NCI-H510A (cell line): Measurements from ENCODE around the gene C5orf34.
A peak's percentile ranks its signal among the peaks of the same experiment; 100 is the strongest.
"Not testable (repeated sequence)": the region's sequence is repeated elsewhere in the genome, so short reads cannot be mapped to it uniquely, and the experiment has no call there.

Experiments
- DNase-seq: peaks from one replicate; lab custom pipeline; 2025; lab: John Stamatoyannopoulos, UW

C5orf34 gene

GRCh38 chr5:43514816-43515677 is at the start of gene C5orf34:
TSS of gene C5orf34 (minus strand) at chr5:43515148. CDS start at chr5:43509339, 5,809 bp downstream.
- peak; percentile 96 for DNase-seq

- no peak for DNase-seq
Measured at GRCh38 chr5:43564289-43564850, 49.4 kb upstream of the C5orf34 start.

GRCh38 chr5:43563321-43563720 is 48.4 kb upstream of the C5orf34 start:
- no peak for DNase-seq

GRCh38 chr5:43561356-43561755 is 46.4 kb upstream of the C5orf34 start:
- DNase-seq, result no peak

DNA sequence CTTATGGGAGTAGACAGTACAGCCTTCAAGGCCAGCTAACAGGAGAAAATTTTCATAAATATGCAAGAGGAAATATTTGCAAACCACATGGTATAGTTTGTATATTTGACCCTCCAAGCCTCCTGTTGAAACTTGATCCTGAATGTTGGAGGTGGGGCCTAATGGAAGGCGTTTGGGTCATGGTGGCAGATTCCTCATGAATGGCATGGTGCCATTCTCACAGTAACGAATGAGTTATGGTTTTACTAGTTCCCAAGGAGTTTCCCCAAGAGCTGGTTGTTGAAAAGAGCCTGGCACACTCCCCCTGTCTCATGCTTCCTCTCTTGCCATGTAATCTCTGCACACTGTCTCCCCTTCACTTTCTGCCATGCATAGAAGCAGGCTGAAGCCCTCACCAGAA is 45.2 kb upstream of the C5orf34 start:
- DNase-seq, result peak; percentile 7

DNA sequence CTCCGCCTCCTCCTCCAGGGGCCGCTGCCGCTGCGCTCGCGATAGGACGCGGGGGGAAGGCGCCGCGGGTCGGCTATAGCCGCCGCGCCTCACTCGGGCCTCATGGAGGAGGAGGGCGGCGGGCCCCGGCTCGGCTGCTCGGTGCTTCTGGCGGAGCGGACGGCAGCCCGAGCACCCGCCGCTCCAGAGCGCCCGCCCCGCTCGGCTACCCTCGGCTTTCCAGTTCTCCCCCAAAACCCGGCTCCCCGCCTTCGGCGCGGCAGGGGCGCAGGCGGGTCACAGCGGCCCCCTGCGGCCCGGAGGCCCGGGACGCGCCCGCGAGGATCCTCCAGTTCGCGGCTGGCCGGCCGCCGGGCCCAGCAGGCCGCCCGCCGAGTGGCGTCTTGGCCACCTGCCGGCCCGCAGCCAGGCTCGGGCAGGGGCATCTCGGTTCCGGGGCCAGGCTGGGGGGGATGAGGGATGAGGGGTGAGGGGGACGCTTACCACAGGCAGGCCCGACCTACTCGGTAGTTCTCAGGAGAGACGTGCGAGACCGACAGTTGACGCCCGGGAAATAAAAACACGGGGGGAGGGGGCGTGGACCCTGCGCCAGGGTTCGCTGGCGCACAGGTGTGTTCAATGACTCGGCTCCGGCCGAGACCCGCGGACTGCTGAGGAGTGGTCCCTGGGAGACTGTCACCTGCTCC is 42.1 kb upstream of the C5orf34 start, which contains the start of gene PAIP1:
TSS of gene PAIP1 (minus strand) at position 221 of the 686 bp plus-strand sequence. CDS start 231 bp downstream, outside the sequence.
- peak; percentile 86 for DNase-seq

GRCh38 chr5:43556607-43556856 is 41.6 kb upstream of the C5orf34 start:
- not testable (repeated sequence) for DNase-seq

DNA sequence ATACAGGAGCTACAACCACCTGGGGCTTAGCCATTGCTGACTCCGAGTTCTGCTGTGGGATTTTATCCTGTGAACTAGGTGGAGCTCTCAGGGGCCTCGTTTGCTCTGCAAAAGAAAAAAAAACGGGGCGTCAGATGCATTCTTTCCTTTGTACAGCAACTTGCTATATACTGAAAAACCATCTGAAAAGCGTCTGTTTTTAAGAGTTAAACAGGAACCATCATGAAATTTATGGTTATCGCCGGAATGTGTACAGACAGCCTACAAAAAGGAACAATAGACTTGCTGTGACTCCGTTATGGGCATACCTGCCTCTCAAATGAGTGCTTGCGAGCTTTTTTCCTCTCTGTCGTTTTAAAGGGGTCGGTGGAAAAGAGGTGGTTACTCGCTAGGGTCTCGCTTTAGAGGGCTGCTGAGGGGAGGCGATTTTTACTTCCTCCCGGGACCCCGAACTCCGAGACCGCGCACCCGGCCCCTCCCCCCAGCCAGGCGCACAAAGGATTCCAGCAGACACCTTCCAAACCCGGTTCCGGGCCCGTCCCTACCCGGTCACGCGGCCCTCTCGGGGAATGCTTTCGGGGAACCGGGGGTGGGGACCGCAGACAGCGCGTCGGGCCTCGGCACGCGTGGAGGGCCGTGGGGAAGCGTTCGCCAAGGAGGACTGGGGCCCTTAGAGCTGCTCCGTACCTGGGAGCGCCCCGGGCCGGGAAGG is 41.1 kb upstream of the C5orf34 start:
- DNase-seq, result peak; percentile 38

GRCh38 chr5:43554497-43554896 is 39.5 kb upstream of the C5orf34 start:
- no peak for DNase-seq

- no peak for DNase-seq
Measured at GRCh38 chr5:43553381-43553780, 38.4 kb upstream of the C5orf34 start.

- DNase-seq, result no peak
Measured at GRCh38 chr5:43551731-43552130, 36.8 kb upstream of the C5orf34 start.

GRCh38 chr5:43549272-43549671 is 34.3 kb upstream of the C5orf34 start:
- DNase-seq, result not testable (repeated sequence)

- DNase-seq, result no peak
Measured at GRCh38 chr5:43548358-43548757, 33.4 kb upstream of the C5orf34 start.

DNA sequence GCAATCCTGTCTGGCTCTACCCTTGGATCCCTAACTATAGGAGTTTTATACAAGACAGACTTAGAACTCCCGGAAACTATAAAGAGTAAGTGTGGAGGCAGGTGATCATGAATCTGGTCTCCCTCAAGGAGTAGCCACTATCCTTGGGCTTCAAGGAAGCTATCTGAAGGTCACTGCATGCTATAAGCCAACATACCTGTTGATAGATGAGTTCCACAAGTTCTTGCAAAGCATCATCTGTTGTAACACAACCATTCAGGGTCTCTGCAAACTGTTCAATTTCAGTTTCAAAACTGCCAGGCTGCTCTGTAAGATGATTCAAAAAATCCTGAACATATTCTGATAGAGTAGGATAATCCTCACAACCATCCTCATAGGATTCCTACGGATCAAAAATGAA is 32.6 kb upstream of the C5orf34 start:
- DNase-seq, result no peak

GRCh38 chr5:43543434-43543833 is 28.5 kb upstream of the C5orf34 start:
- DNase-seq, result no peak

GRCh38 chr5:43540746-43541145 is 25.8 kb upstream of the C5orf34 start:
- DNase-seq, result no peak

- DNase-seq, result no peak
Measured at GRCh38 chr5:43536972-43537371, 22.0 kb upstream of the C5orf34 start.

DNA sequence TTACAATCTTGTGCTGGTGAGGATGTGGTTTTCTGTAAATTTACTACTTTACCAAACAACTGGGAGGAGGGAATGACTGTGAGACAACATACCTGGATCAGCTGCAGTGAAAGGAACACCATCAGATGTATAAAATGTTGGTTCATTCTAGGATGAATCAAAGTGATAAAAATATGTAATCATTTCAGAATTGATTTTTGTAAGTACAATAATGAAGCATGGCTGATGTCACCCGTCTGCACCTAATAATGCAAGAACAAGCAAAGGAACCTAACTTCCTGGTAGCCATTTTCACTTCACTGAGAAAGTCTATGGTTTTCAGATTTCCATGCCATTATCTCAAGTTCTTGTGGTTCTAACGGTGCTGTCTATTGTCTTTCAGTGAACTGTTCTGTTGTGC is 18.7 kb upstream of the C5orf34 start:
- no peak for DNase-seq

GRCh38 chr5:43530648-43531047 is 15.7 kb upstream of the C5orf34 start:
- no peak for DNase-seq

GRCh38 chr5:43523662-43524072 is 8.7 kb upstream of the C5orf34 start:
- DNase-seq, result no peak

DNA sequence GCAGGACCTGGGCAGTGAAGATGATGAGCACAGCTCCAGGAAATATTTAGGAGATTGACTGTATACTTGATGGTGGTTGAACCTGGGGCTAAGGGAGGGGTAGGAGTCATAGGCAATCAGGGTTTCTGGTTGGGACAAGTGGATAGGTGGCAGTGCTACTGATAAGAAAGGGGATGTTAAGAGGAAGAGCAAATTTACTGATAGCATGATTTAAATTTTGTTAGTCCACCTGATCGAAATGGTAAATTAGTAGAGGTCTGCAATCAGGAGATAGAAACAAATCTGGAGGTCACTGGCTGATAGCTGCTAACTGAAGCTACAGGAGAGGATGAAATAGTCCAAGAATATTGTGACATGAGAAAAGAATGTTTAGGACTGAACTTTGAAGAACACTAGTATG is 5.7 kb upstream of the C5orf34 start:
- no peak for DNase-seq

DNA sequence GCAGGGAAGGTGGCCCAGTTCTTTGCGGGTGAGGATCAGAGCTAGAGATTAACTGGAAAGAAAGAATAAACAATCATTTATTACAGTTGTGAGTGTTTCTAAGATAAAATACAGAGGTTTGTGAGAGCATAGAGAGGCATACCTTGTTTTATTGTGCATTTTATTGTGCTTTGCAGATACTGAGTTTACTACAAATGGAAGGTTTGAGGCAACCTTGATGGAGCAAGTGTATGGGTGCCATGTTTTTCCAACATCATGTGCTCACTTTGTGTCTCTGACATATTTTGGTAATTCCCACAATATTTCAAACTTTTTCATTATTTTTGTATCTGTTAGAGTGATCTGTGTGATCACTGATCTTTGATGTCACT is 715 bp upstream of the C5orf34 start:
- no peak for DNase-seq

- no peak for DNase-seq
Measured at GRCh38 chr5:43514471-43514815, 505 bp downstream of the C5orf34 start.
